Measurements from ENCODE around the gene METTL16. TPM values are rescaled to one million over a fixed set of nuclear protein-coding genes. Genes with fewer than 3 reads are reported as not detected.

The METTL16 gene
- total and polyA plus RNA-seq, 2 donors (not counting 1 experiment from before 2014, with no cell fraction given): 19.2 to 56.5 TPM

DNA sequence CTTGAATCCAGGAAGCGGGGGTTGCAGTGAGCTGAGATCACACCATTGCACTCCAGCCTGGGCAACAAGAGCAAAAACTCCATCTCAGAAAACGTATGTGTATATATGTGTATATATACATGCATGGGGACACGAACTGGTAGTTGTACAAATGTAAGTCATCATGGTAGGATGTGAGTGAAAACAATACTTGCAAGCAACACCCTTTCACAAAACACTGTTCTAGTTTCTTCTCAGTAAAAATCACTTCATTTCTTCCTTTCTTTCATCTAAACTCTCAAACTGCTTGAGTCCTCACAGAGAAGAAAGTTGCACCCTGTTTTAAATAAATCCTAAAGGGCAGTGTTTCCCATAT lies 51.8 kb downstream of the METTL16 start:
- H3K27ac Mint-ChIP-seq: no peak overlapping the region
- Histone ChIP-seq H3K27ac (ENCODE audit: low read length in 2 of 2) (no peak overlapping the region), H3K4me1 (ENCODE audit: control insufficient read depth in 2 of 2, insufficient read depth in 2 of 2, low read length in 2 of 2) (no peaks in the 10 kb centered on the region), H2AFZ (ENCODE audit: insufficient read depth, low read depth, low read length, poor library complexity, severe bottlenecking) (no peak overlapping the region), H3K4me2 (replicated peaks; ENCODE audit: low read depth, low read length, poor library complexity, severe bottlenecking) (no peak overlapping the region), H3K79me2 (ENCODE audit: control insufficient read depth, insufficient read depth, low read length) (peaks cover 1% of the 10 kb centered on the region), H4K20me1 (ENCODE audit: control insufficient read depth, insufficient read depth, low read length, poor library complexity, severe bottlenecking) (no peaks in the 10 kb centered on the region), H3K4me3 (ENCODE audit: control extremely low read depth in 1 of 5, extremely low read depth in 1 of 5, insufficient read depth in 1 of 5, low read depth in 2 of 5, low read length in 4 of 5) (no peak overlapping the region), H3K9me3 (ENCODE audit: control extremely low read depth in 1 of 3, control insufficient read depth in 2 of 3, insufficient read depth in 1 of 3, low read length in 2 of 3) (no peaks in the 10 kb centered on the region), H3K9ac (ENCODE audit: low read length) (no peak overlapping the region), H3K27me3 (replicated peaks in 1 of 4; ENCODE audit: control extremely low read depth in 1 of 4, control insufficient read depth in 3 of 4, insufficient read depth in 4 of 4, low read length in 3 of 4) (no peaks in the 10 kb centered on the region), H3K36me3 (replicated peaks in 1 of 2; ENCODE audit: control extremely low read depth in 1 of 2, control insufficient read depth in 1 of 2, extremely low read depth in 1 of 2, insufficient read depth in 2 of 2, low read length in 1 of 2) (peaks cover 2 to 57% of the 10 kb centered on the region in 2 experiments)
- intact Hi-C loops (cut with micrococcal nuclease): no loop called here
- DNase-seq (no peak), ATAC-seq (ENCODE audit: low read depth) (no peak)
- no CpG with 5 or more reads among the region's 3 CpGs for WGBS (ENCODE audit: insufficient coverage)
- ChIA-PET CTCF (no interaction called here), POLR2A (no interaction called here)
- TF ChIP-seq EZH2 (IDR thresholded peaks at IDR 0.05; ENCODE audit: borderline replicate concordance, insufficient read depth, low read depth, low read length, poor library complexity, severe bottlenecking) (no peak), CTCF (IDR thresholded peaks at IDR 0.05) (no peak)
- H3K9me3 Mint-ChIP-seq (ENCODE audit: insufficient read depth): no peaks in the 10 kb centered on the region
- H3K27me3 Mint-ChIP-seq: no peaks in the 10 kb centered on the region
- H3K4me3 Mint-ChIP-seq: no peak overlapping the region
- no peaks in the 10 kb centered on the region for H3K4me1 Mint-ChIP-seq

GRCh38 chr17:2457913-2458312 lies 53.8 kb downstream of the METTL16 start:
- H3K27me3 ChIP-seq (replicated peaks in 1 of 4; ENCODE audit: control extremely low read depth in 1 of 4, control insufficient read depth in 3 of 4, insufficient read depth in 4 of 4, low read length in 3 of 4): no peaks in the 10 kb centered on the region
- TF ChIP-seq CTCF (IDR thresholded peaks at IDR 0.05): no peak
- TF ChIP-seq EZH2 (IDR thresholded peaks at IDR 0.05; ENCODE audit: borderline replicate concordance, insufficient read depth, low read depth, low read length, poor library complexity, severe bottlenecking): no peak
- intact Hi-C loops (cut with micrococcal nuclease): no loop called here
- ATAC-seq (ENCODE audit: low read depth) (no peak), DNase-seq (no peak)
- H3K4me3 ChIP-seq (ENCODE audit: control extremely low read depth in 1 of 5, extremely low read depth in 1 of 5, insufficient read depth in 1 of 5, low read depth in 2 of 5, low read length in 4 of 5): no peak overlapping the region
- H3K27me3 Mint-ChIP-seq: no peaks in the 10 kb centered on the region
- CTCF ChIA-PET: interaction anchor here (1.2 kb wide), 1 partner anchor 75 kb away, joined by 3 read pairs; no protein-coding TSS in a partner anchor
- H3K4me2 ChIP-seq (replicated peaks; ENCODE audit: low read depth, low read length, poor library complexity, severe bottlenecking): no peak overlapping the region
- no peaks in the 10 kb centered on the region for H3K4me1 Mint-ChIP-seq
- H3K4me1 ChIP-seq (ENCODE audit: control insufficient read depth in 2 of 2, insufficient read depth in 2 of 2, low read length in 2 of 2): no peaks in the 10 kb centered on the region
- peaks cover 2 to 44% of the 10 kb centered on the region in 2 experiments for H3K36me3 ChIP-seq (replicated peaks in 1 of 2; ENCODE audit: control extremely low read depth in 1 of 2, control insufficient read depth in 1 of 2, extremely low read depth in 1 of 2, insufficient read depth in 2 of 2, low read length in 1 of 2)
- no peaks in the 10 kb centered on the region for H3K9me3 ChIP-seq (ENCODE audit: control extremely low read depth in 1 of 3, control insufficient read depth in 2 of 3, insufficient read depth in 1 of 3, low read length in 2 of 3)
- no peak overlapping the region for H3K9ac ChIP-seq (ENCODE audit: low read length)
- no peaks in the 10 kb centered on the region for H4K20me1 ChIP-seq (ENCODE audit: control insufficient read depth, insufficient read depth, low read length, poor library complexity, severe bottlenecking)
- H3K27ac Mint-ChIP-seq: no peak overlapping the region
- H3K79me2 ChIP-seq (ENCODE audit: control insufficient read depth, insufficient read depth, low read length): no peaks in the 10 kb centered on the region
- H2AFZ ChIP-seq (ENCODE audit: insufficient read depth, low read depth, low read length, poor library complexity, severe bottlenecking): no peak overlapping the region
- POLR2A ChIA-PET: no interaction called here
- no peaks in the 10 kb centered on the region for H3K9me3 Mint-ChIP-seq (ENCODE audit: insufficient read depth)
- no peak overlapping the region for H3K4me3 Mint-ChIP-seq
- WGBS (ENCODE audit: insufficient coverage): 100% methylated on average over 1 of the region's 4 CpGs
- no peak overlapping the region for H3K27ac ChIP-seq (ENCODE audit: low read length in 2 of 2)

Measured in B cell (primary cell).